NCI-H2029 treated with DMSO at 0.1 percent for 48 hours (cell line): ENCODE results near the gene NBEAL2.
A peak's percentile ranks its signal among the peaks of the same experiment; 100 is the strongest.

Experiments
- DNase-seq: peaks from one replicate; lab custom pipeline; 2025; lab: John Stamatoyannopoulos, UW

Gene NBEAL2

GRCh38 chr3:46946416-46946815 is 33.0 kb upstream of the NBEAL2 start:
- DNase-seq, result no peak

- DNase-seq, result no peak
Observed at GRCh38 chr3:46946856-46947545, 32.5 kb upstream of the NBEAL2 start.

- no peak for DNase-seq
Observed at GRCh38 chr3:46947546-46947901, 31.9 kb upstream of the NBEAL2 start.

GRCh38 chr3:46947981-46948791 is 31.3 kb upstream of the NBEAL2 start:
- DNase-seq, result peak; percentile 44

GRCh38 chr3:46948830-46949671 is 30.4 kb upstream of the NBEAL2 start:
- DNase-seq, result no peak

GRCh38 chr3:46950177-46950576 is 29.3 kb upstream of the NBEAL2 start:
- no peak for DNase-seq

GRCh38 chr3:46950650-46951241 is 28.7 kb upstream of the NBEAL2 start:
- DNase-seq, result no peak

GRCh38 chr3:46952813-46953212 is 26.7 kb upstream of the NBEAL2 start:
- no peak for DNase-seq

GRCh38 chr3:46953234-46954010 is 26.0 kb upstream of the NBEAL2 start:
- DNase-seq, result no peak

GRCh38 chr3:46954178-46954577 is 25.3 kb upstream of the NBEAL2 start:
- DNase-seq, result no peak

GRCh38 chr3:46955157-46955556 is 24.3 kb upstream of the NBEAL2 start:
- DNase-seq, result no peak

- DNase-seq, result no peak
Observed at GRCh38 chr3:46955801-46956259, 23.6 kb upstream of the NBEAL2 start.

GRCh38 chr3:46957092-46957820 is 22.2 kb upstream of the NBEAL2 start:
- DNase-seq, result no peak

- no peak for DNase-seq
Observed at GRCh38 chr3:46958467-46959160, 20.9 kb upstream of the NBEAL2 start.

- DNase-seq, result no peak
Observed at GRCh38 chr3:46959161-46959511, 20.3 kb upstream of the NBEAL2 start.

GRCh38 chr3:46960081-46960701 is 19.3 kb upstream of the NBEAL2 start:
- no peak for DNase-seq

- no peak for DNase-seq
Observed at GRCh38 chr3:46960835-46961234, 18.6 kb upstream of the NBEAL2 start.

GRCh38 chr3:46962427-46962826 is 17.0 kb upstream of the NBEAL2 start:
- no peak for DNase-seq

GRCh38 chr3:46962990-46963389 is 16.5 kb upstream of the NBEAL2 start:
- DNase-seq, result no peak
